Measurements from ENCODE around the gene SDCCAG8.

SDCCAG8 gene

GRCh38 chr1:243489681-243490546, 234.1 kb downstream of the SDCCAG8 start:
- DNase-seq = no peak

GRCh38 chr1:243490748-243491686, 235.2 kb downstream of the SDCCAG8 start:
- DNase-seq = no peak

GRCh38 chr1:243493156-243494129, 237.6 kb downstream of the SDCCAG8 start:
- DNase-seq = no peak

- DNase-seq = no peak
These were observed 239.0 kb downstream of the SDCCAG8 start for GRCh38 chr1:243494741-243495431.

GRCh38 chr1:243495442-243496186, 239.8 kb downstream of the SDCCAG8 start:
- DNase-seq = peak; percentile 90

- DNase-seq = no peak
These were observed 240.4 kb downstream of the SDCCAG8 start for GRCh38 chr1:243496187-243496646.

- DNase-seq = no peak
These were observed 241.0 kb downstream of the SDCCAG8 start for GRCh38 chr1:243496806-243497205.

GRCh38 chr1:243497939-243498681, 242.3 kb downstream of the SDCCAG8 start:
- DNase-seq = no peak

GRCh38 chr1:243499248-243499647, 243.4 kb downstream of the SDCCAG8 start:
- no peak for DNase-seq

- DNase-seq = no peak
These were observed 243.9 kb downstream of the SDCCAG8 start for GRCh38 chr1:243499711-243500110.

GRCh38 chr1:243500512-243500911, 244.7 kb downstream of the SDCCAG8 start:
- DNase-seq = no peak

- DNase-seq = no peak
These were observed 245.2 kb downstream of the SDCCAG8 start for GRCh38 chr1:243501002-243501401.

GRCh38 chr1:243503155-243503554, 247.3 kb downstream of the SDCCAG8 start:
- DNase-seq = no peak

GRCh38 chr1:243505986-243506689, 250.3 kb downstream of the SDCCAG8 start:
- no peak for DNase-seq

- DNase-seq = no peak
These were observed 251.3 kb downstream of the SDCCAG8 start for GRCh38 chr1:243507001-243507671.

GRCh38 chr1:243507672-243508302, 251.9 kb downstream of the SDCCAG8 start:
- DNase-seq = no peak

- no peak for DNase-seq
These were observed 252.5 kb downstream of the SDCCAG8 start for GRCh38 chr1:243508303-243508713.

GRCh38 chr1:243508943-243509342, 253.1 kb downstream of the SDCCAG8 start:
- DNase-seq = no peak

Measured in OCI-M1 (cell line).